CD4-positive, alpha-beta T cell treated with Interleukin-4 for 1 hour (primary cell): Measurements from ENCODE around the gene KIAA2012.
A peak's percentile ranks its signal among the peaks of the same experiment; 100 is the strongest.

Experiments used
- DNase-seq, 2 donors: peaks; one replicate each; pipeline ENCODE4 v3.0.0-alpha.2; 2020 to 2022

The KIAA2012 gene

GRCh38 chr2:202072737-202073401 is at the start of gene KIAA2012:
Gene KIAA2012 (plus strand): TSS chr2:202073255. CDS start chr2:202073628, 373 bp downstream.
- no peak for DNase-seq

- no peak for DNase-seq
These were observed 49.2 kb upstream of the KIAA2012 start for GRCh38 chr2:202023904-202024266.

- no peak for DNase-seq
These were observed 48.2 kb upstream of the KIAA2012 start for GRCh38 chr2:202024871-202025270.

- DNase-seq = no peak
These were observed 47.2 kb upstream of the KIAA2012 start for GRCh38 chr2:202025816-202026215.

- DNase-seq = no peak
These were observed 46.5 kb upstream of the KIAA2012 start for GRCh38 chr2:202026507-202026906.

GRCh38 chr2:202030691-202031090 is 42.4 kb upstream of the KIAA2012 start:
- DNase-seq = no peak

- DNase-seq = no peak
These were observed 41.7 kb upstream of the KIAA2012 start for GRCh38 chr2:202031246-202031951.

- DNase-seq = peak in 1 of 2 donors; percentile 40
These were observed 40.2 kb upstream of the KIAA2012 start for GRCh38 chr2:202032846-202033316.

GRCh38 chr2:202033317-202034248 is 39.5 kb upstream of the KIAA2012 start, which contains the start of gene FZD7:
Gene FZD7 (plus strand): TSS chr2:202033855. CDS start chr2:202034648, 793 bp downstream.
- peak; percentile 85 to 88 for DNase-seq

- peak in 1 of 2 donors; percentile 20 for DNase-seq
These were observed 38.6 kb upstream of the KIAA2012 start for GRCh38 chr2:202034249-202035088.

GRCh38 chr2:202035089-202035940 is 37.7 kb upstream of the KIAA2012 start:
- DNase-seq = peak in 1 of 2 donors; percentile 12

GRCh38 chr2:202035941-202036372 is 37.1 kb upstream of the KIAA2012 start:
- DNase-seq = no peak

- DNase-seq = no peak
These were observed 36.4 kb upstream of the KIAA2012 start for GRCh38 chr2:202036601-202037037.

GRCh38 chr2:202037086-202037485 is 36.0 kb upstream of the KIAA2012 start:
- no peak for DNase-seq

GRCh38 chr2:202038471-202039277 is 34.4 kb upstream of the KIAA2012 start:
- DNase-seq = no peak

GRCh38 chr2:202039278-202040078 is 33.6 kb upstream of the KIAA2012 start:
- no peak for DNase-seq

- DNase-seq = no peak
These were observed 32.8 kb upstream of the KIAA2012 start for GRCh38 chr2:202040079-202040844.

- DNase-seq = no peak
These were observed 30.6 kb upstream of the KIAA2012 start for GRCh38 chr2:202042444-202042843.
